ENCODE data around the gene CDH23. TPM values are rescaled to one million over a fixed set of nuclear protein-coding genes. Genes with fewer than 3 reads are reported as not detected.

CDH23 gene
- total RNA-seq, 1 donor from 2014 or later, result 3.7 TPM

- ATAC-seq (ENCODE audit: poor library complexity), result no peak
- intact Hi-C loops (cut with DNase I), result no loop called here
- no peak for DNase-seq
Measured at GRCh38 chr10:71716426-71716825, 319.7 kb downstream of the CDH23 start.

- no peak for DNase-seq
- intact Hi-C loops (cut with DNase I), result no loop called here
- no peak for ATAC-seq (ENCODE audit: poor library complexity)
Measured at GRCh38 chr10:71717056-71717455, 320.3 kb downstream of the CDH23 start.

DNA sequence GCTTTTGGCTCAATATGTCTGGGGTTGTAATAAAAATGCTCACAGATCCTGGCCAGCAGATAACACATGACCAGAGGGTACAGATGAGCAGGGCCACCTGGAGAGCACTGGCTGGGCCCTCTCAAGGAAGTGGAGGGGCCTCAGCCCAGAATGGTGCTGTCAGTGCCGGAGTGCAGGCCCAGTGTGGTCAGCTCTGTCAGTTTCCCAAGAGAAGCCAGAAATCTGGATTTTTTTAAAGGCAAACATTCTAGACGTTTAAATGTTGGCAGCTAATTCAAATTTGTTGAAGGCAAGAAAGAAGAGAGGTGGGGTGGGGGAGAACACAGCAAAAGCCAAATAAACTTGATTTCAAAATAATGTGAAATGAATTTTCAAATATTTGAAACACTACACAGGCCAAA, 320.8 kb downstream of the CDH23 start:
- intact Hi-C loops (cut with DNase I), result no loop called here
- DNase-seq (no peak), ATAC-seq (ENCODE audit: poor library complexity) (no peak)

DNA sequence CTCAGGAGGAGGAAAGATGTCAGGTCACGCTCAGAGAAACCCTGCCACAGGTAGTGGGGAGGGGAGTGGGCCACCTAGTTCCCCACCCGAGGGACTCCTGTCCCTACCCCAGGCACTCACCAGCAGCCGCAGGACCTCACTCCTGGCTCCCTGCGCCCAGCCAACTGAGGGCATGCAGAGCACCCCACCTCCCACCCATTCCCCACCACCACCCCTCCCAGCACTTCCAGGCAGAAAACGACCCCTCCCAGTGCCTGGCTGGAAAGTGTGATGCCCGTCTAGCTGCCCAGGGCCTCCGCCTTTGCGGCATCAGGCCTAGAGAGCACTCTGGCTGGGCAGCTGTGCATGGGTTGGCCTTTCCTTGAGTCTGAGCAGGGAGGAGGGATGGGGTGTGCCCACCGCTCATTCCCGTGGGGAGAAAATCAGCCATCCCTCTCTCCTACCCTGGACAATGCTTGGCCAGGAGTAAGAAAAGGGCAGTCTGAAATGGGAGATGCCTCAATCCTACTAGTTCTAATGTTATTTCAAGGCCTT, 321.5 kb downstream of the CDH23 start:
- DNase-seq (no peak), ATAC-seq (ENCODE audit: poor library complexity) (no peak)
- intact Hi-C loops (cut with DNase I), result no loop called here

DNA sequence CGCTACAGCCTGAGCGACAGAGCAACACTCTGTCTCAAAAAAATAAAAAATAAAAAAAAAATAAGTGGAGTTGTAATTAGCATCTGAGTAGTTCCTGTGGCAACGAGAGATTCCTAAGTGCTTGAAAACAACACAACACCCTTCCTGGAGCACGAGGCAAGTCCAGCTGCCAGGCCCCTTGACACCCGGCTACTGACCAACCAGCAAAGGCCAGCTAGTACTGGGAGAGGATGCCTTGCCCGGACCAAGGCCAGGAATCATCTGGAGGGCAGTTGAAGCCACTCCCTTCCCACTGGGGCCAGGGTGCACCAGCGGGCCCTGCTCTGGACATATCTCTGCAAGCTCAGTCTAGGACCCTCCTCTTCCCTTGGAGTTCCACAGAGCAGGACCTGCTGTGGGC, 322.3 kb downstream of the CDH23 start:
- DNase-seq, result peak; percentile 85
- ATAC-seq (ENCODE audit: poor library complexity), result peak; percentile 55
- intact Hi-C loops (cut with DNase I), result no loop called here

DNA sequence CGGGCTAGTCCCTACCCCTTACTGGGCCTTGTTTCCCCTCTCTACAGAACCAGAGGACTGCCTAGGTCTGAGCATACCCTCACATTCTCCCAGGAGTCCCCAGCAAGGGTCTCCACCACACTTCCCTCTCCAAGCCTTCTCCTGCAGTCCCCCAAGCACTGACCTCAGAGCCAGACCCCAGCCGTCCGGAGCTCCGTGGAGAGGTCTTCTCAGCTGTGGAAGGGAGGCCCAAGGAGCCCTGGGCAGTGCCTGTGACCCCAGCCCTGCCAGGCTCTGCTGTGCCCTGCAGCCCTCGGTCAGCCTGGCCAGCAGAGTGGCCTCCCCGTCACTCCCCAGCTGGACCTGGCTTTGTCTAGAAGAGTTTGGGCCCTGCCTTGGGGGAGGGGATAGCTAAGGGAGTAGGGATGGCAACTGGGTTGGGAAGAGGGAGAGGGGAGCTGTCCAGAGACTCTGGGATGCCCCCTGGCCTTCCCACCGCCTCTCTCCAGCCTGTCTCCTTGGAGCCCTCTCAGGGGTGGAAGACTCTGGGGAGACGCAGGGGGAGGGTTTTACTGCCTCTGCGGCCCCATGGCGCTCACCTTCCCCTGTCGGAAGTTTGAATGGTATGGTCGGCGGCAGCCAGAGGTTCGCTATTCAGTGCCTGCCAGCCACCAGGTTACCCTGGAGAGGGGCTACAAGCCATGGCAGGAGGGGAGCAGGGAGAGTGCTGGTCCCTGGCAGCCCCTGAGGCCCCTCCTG, 322.9 kb downstream of the CDH23 start, which contains the start of gene C10orf105:
C10orf105 (minus strand) TSS at position 315 of the 738 bp plus-strand sequence. CDS start 3,441 bp downstream, outside the sequence.
- intact Hi-C loops (cut with DNase I), result no loop called here
- DNase-seq (no peak), ATAC-seq (ENCODE audit: poor library complexity) (no peak)

DNA sequence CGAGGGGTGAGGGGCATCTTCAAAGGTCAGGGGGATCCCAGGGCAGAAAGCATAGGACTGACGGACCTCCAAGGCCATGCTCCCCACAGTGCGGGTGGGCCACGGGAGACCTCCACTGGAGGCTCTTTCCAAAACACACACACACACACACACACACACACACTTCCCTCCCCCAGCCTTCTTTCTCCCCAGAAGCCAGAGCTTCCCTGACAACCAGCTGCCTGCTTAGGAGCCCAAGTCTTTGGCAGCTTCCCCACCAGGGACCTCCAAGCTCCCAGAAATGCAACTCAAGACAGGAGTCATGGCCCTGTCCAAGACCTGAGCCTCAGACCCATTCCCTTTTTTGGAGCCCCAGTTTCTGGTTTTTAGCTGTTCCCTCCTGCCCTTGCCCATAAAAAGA, 323.6 kb downstream of the CDH23 start:
- intact Hi-C loops (cut with DNase I), result no loop called here
- DNase-seq (no peak), ATAC-seq (ENCODE audit: poor library complexity) (no peak)

GRCh38 chr10:71721313-71721712, 324.6 kb downstream of the CDH23 start:
- intact Hi-C loops (cut with DNase I), result no loop called here
- no peak for DNase-seq
- ATAC-seq (ENCODE audit: poor library complexity), result no peak

DNA sequence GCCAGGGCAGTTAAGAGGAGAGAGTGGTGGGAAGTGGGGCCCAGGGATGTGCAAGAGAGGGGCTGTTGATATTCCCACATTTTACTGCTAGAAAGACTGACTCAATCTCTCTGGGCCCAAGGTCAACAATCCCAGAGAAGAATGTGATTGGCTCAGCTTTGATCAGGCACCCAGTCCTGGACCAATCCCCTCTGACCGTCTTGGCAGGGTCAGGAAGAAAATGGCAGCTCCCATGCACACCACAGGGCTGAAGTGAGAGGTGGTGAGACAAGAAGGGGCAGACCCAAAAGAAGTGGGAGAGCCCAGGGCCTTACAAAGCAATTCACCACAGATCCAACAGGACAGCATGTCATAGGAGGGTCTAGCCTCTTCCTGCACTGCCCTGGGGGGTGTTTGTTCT, 326.1 kb downstream of the CDH23 start:
- ATAC-seq (ENCODE audit: poor library complexity), result no peak
- intact Hi-C loops (cut with DNase I), result no loop called here
- DNase-seq, result no peak

GRCh38 chr10:71723311-71723710, 326.6 kb downstream of the CDH23 start:
- DNase-seq (no peak), ATAC-seq (ENCODE audit: poor library complexity) (no peak)
- intact Hi-C loops (cut with DNase I), result no loop called here

DNA sequence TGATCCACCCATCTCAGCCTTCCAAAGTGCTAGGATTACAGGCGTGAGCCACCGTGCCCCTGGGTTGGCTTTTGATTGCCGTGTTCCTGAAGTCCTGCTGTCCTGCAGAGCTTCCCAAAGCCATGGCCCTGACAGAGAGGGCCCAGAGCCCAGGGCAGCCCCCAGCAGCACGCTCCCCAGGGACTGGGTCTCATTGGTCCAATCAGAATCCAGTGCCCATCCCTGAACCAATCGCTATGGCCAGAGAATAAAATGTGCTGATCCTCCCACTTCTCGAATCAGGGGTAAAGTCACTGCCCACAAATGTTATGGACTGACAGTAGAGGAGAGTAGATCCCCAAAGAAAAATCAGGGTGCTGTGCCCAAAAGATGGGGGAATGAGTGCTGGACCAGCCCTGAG, 327.8 kb downstream of the CDH23 start:
- intact Hi-C loops (cut with DNase I), result no loop called here
- no peak for ATAC-seq (ENCODE audit: poor library complexity)

GRCh38 chr10:71725249-71725648, 328.5 kb downstream of the CDH23 start:
- DNase-seq (no peak), ATAC-seq (ENCODE audit: poor library complexity) (no peak)
- intact Hi-C loops (cut with DNase I), result loop anchor here (5.0 kb wide), 1 partner anchor 47 kb away; the partner anchor contains the start of gene VSIR

More for the DNA sequence above, 327.8 kb downstream of the CDH23 start:
- no peak for DNase-seq

GRCh38 chr10:71725998-71726579, 329.4 kb downstream of the CDH23 start:
- intact Hi-C loops (cut with DNase I), result loop anchor here (5.0 kb wide), 1 partner anchor 46 kb away; the partner anchor contains the start of gene VSIR
- no peak for ATAC-seq (ENCODE audit: poor library complexity)
- DNase-seq, result no peak

GRCh38 chr10:71726580-71727104, 329.9 kb downstream of the CDH23 start:
- no peak for DNase-seq
- no peak for ATAC-seq (ENCODE audit: poor library complexity)
- intact Hi-C loops (cut with DNase I), result loop anchor here (5.0 kb wide), 1 partner anchor 46 kb away; the partner anchor contains the start of gene VSIR

GRCh38 chr10:71727105-71727737, 330.5 kb downstream of the CDH23 start:
- intact Hi-C loops (cut with DNase I), result loop anchor here (5.0 kb wide), 1 partner anchor 45 kb away; the partner anchor contains the start of gene VSIR
- ATAC-seq (ENCODE audit: poor library complexity), result no peak
- no peak for DNase-seq

- DNase-seq (peak; percentile 83), ATAC-seq (ENCODE audit: poor library complexity) (peak; percentile 83)
- intact Hi-C loops (cut with DNase I), result loop anchor here (5.0 kb wide), 1 partner anchor 44 kb away; the partner anchor contains the start of gene VSIR
Measured at GRCh38 chr10:71727738-71728737, 331.3 kb downstream of the CDH23 start.

GRCh38 chr10:71729161-71729636, 332.5 kb downstream of the CDH23 start:
- peak; percentile 54 for ATAC-seq (ENCODE audit: poor library complexity)
- intact Hi-C loops (cut with DNase I), result loop anchor here (5.0 kb wide), 1 partner anchor 43 kb away; the partner anchor contains the start of gene VSIR
- peak; percentile 83 for DNase-seq

DNA sequence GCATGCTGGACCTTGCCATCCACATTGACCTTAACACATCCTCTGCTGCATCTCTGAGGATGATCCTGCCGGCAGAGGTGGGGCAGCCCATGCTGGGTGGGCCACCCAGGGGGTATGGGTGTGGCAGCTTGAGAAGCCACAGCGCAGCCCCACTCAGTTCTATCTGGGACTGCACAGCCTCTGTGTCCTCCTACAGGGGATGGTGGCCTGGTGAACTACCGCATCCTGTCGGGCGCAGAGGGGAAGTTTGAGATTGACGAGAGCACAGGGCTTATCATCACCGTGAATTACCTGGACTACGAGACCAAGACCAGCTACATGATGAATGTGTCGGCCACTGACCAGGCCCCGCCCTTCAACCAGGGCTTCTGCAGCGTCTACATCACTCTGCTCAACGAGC, 335.1 kb downstream of the CDH23 start:
- DNase-seq, result no peak
- no peak for ATAC-seq (ENCODE audit: poor library complexity)
- intact Hi-C loops (cut with DNase I), result no loop called here

Measured in Right ventricle myocardium superior (tissue), 1 donor.